ENCODE results near the gene CRY2.

The CRY2 gene

DNA sequence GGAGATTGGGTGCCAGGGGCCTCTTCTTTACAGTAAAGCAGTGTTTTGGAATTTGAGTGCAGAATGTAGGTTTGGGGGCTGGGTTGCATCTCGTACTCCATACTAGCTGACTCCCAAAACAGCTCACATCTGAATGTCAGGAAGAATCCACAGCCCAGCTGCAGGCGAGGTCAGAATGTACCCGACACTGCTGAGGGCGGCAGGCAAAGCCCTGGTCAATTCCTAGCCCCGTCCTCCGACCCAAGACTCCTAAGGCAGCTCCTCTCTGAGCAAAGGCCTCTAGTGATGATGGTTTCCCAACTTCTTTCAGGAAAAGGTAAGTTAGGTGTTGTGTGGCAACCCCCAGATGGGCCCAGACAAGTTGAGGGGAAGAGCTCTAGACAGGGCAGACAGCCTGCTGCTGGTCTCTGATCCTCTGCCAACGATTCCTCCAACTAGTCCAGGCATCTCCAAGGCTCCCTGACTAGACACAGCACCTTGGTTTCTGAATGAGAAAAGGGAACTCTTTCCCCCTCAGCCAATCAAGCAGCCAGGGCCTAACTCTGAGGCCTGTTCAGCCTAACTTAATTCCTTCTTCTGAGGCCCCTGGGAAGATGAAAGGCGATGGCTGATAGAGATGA, 83.8 kb downstream of the CRY2 start:
- TF ChIP-seq EP300 (IDR thresholded peaks at IDR 0.05; ENCODE audit: borderline replicate concordance) (no peak), TEAD4 (IDR thresholded peaks at IDR 0.05) (no peak)
- TF ChIP-seq, protein P1, sequence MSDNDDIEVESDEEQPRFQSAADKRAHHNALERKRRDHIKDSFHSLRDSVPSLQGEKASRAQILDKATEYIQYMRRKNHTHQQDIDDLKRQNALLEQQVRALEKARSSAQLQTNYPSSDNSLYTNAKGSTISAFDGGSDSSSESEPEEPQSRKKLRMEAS (IDR thresholded peaks at IDR 0.05), result no peak
- TF ChIP-seq, protein P2, sequence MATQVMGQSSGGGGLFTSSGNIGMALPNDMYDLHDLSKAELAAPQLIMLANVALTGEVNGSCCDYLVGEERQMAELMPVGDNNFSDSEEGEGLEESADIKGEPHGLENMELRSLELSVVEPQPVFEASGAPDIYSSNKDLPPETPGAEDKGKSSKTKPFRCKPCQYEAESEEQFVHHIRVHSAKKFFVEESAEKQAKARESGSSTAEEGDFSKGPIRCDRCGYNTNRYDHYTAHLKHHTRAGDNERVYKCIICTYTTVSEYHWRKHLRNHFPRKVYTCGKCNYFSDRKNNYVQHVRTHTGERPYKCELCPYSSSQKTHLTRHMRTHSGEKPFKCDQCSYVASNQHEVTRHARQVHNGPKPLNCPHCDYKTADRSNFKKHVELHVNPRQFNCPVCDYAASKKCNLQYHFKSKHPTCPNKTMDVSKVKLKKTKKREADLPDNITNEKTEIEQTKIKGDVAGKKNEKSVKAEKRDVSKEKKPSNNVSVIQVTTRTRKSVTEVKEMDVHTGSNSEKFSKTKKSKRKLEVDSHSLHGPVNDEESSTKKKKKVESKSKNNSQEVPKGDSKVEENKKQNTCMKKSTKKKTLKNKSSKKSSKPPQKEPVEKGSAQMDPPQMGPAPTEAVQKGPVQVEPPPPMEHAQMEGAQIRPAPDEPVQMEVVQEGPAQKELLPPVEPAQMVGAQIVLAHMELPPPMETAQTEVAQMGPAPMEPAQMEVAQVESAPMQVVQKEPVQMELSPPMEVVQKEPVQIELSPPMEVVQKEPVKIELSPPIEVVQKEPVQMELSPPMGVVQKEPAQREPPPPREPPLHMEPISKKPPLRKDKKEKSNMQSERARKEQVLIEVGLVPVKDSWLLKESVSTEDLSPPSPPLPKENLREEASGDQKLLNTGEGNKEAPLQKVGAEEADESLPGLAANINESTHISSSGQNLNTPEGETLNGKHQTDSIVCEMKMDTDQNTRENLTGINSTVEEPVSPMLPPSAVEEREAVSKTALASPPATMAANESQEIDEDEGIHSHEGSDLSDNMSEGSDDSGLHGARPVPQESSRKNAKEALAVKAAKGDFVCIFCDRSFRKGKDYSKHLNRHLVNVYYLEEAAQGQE (IDR thresholded peaks at IDR 0.05; ENCODE audit: low read depth), result no peak

- no peak for TF ChIP-seq TCF12 (IDR thresholded peaks at IDR 0.05; ENCODE audit: low read depth)
Observed at GRCh38 chr11:45931739-45932138, 84.5 kb downstream of the CRY2 start.

DNA sequence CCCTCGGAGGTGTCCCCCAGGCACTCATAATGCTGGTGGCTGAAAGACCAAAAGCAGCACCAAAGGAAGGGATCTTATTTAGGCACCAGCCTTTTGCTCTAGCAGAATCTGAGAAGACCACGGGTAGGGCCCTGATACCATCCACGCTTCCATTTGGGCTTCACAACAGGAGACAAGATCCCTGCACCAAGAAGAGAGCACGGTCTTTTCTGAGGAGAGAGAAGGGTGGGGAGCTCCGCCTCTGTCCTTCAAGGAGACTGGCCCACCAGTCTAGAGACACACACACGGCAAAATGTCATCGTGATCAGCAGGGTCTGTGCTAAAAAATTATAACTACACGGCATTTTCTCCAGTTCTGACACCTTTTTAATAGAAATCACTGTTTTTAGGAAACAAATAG, 84.9 kb downstream of the CRY2 start:
- TF ChIP-seq TEAD4 (IDR thresholded peaks at IDR 0.05) (no peak), YY1 (IDR thresholded peaks at IDR 0.05; ENCODE audit: low read depth) (no peak), EP300 (IDR thresholded peaks at IDR 0.05; ENCODE audit: borderline replicate concordance) (no peak), EGR1 (IDR thresholded peaks at IDR 0.05) (no peak), CEBPB (IDR thresholded peaks at IDR 0.05) (no peak)
